ENCODE measurements around the gene KRT86. TPM values are rescaled to one million over a fixed set of nuclear protein-coding genes. Genes with fewer than 3 reads are reported as not detected.
A peak's percentile ranks its signal among the peaks of the same experiment; 100 is the strongest.
"Not testable (repeated sequence)": the region's sequence is repeated elsewhere in the genome, so short reads cannot be mapped to it uniquely, and the experiment has no call there.

Gene KRT86
- total RNA-seq, 5 donors from 2014 or later (not counting 1 experiment from before 2014, with no cell fraction given) = 0.35 TPM; not detected in 4

DNA sequence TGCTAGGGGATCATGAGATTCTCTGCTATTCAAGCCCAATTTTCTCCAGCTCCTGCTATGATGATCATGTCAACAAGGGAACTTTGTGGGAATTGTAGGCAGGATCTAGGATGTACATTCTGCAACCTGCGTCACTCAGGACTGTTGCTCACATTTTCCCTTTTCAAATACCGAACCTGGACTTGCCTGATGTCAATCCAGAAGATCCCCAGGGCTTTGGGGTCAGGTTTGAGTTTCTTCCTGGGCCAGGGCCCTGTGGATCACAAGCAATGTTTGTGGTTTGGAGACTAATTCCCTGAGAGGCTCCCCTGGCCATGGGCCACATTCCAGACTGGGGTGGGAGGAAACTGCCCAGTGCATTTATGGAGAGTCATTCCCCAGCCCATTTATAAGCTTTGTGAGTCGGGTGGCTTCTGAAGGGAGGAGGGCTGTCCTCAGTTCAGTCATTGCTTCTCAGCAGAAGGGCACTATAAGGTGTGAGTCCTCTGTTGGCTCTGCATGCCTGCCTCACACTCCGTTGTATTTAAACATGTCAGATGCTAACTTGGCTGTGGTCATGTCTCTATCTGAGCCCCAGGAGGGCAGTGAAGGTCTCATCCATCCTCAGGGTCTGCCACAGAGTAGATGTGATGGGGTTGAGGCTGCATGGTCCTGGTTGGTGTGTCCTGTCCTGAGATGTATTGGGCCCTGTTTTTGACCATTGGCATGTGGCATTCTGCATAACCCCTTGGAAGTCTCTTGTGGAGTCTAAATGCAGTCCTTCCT is 6.5 kb downstream of the KRT86 start:
- Histone ChIP-seq H3K36me3 (ENCODE audit: control insufficient read depth in 2 of 2, extremely low read depth in 1 of 2, insufficient read depth in 1 of 2, low read length in 1 of 2) (no peaks in the 10 kb centered on the region), H3K4me1 (ENCODE audit: control insufficient read depth in 1 of 2, extremely low read depth in 1 of 2, insufficient read depth in 2 of 2, low read length in 2 of 2) (peaks cover 0 to 9% of the 10 kb centered on the region in 2 experiments), H3K27me3 (replicated peaks in 1 of 2; ENCODE audit: control insufficient read depth in 2 of 2, extremely low read depth in 1 of 2, insufficient read depth in 2 of 2, low read length in 1 of 2) (peaks cover 0 to 31% of the 10 kb centered on the region in 2 experiments), H3K9me3 (no peaks in the 10 kb centered on the region), H3K27ac (ENCODE audit: low read length) (no peak overlapping the region), H3K4me3 (ENCODE audit: control insufficient read depth in 1 of 2, extremely low read depth in 1 of 2, low read length in 1 of 2) (no peak overlapping the region)
- WGBS (ENCODE audit: insufficient coverage) = 78% methylated on average over 3 of the region's 4 CpGs
- Mint-ChIP-seq H3K27me3 (peaks cover 20 to 39% of the 10 kb centered on the region in 2 donors), H3K27ac (no peak overlapping the region), H3K36me3 (no peaks in the 10 kb centered on the region), H3K9me3 (no peaks in the 10 kb centered on the region), H3K4me1 (peaks cover 5 to 10% (median 7%) of the 10 kb centered on the region in 3 donors), H3K4me3 (no peak overlapping the region)
- no peak for ATAC-seq (replicated peaks in 1 of 4)
- DNase-seq = no peak
- POLR2A ChIA-PET = no interaction called here
- CTCF ChIA-PET = interaction anchor here in 1 of 2 donors (0.6 kb wide), 1 partner anchor 1637 kb away, joined by 4 read pairs; no protein-coding TSS in a partner anchor

DNA sequence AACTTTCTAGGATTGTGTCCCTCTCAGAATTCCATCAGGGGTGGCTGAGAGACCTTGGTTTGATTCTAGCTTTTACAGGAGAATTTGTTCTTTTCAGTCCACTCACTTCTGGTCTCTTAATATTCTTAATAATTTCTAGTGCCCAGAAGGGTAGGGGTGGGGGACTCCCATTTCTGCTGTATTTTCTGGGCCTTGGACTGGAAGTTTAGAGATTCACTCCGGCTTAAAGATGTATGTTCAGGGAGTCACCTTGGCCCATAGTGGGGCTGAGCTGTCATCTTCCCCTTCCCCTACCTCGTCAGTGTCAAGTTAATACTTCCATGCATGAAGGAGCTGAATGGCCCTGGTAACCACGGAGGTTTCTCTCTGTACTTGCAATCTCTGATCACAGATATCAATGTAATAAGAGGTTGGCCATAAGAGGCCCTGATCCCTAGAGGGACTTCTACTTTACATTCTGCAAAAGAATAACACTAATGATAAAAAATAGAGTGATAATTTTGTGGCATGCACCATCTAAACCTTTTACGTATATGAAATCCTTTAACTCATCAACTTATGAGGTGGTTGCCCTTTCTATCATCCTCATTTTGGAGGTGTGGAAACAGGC is 10.2 kb downstream of the KRT86 start:
- H3K4me3 ChIP-seq (ENCODE audit: control insufficient read depth in 1 of 2, extremely low read depth in 1 of 2, low read length in 1 of 2) = no peak overlapping the region
- Mint-ChIP-seq H3K4me3 (no peak overlapping the region), H3K4me1 (peaks cover 0 to 13% (median 7%) of the 10 kb centered on the region in 3 donors), H3K36me3 (no peaks in the 10 kb centered on the region), H3K27ac (no peak overlapping the region), H3K9me3 (no peaks in the 10 kb centered on the region), H3K27me3 (peaks cover 5 to 13% of the 10 kb centered on the region in 2 donors)
- no peak overlapping the region for H3K27ac ChIP-seq (ENCODE audit: low read length)
- peak in 1 of 35 experiments; percentile 4 for DNase-seq
- no peak for ATAC-seq (replicated peaks in 1 of 4)
- H3K4me1 ChIP-seq (ENCODE audit: control insufficient read depth in 1 of 2, extremely low read depth in 1 of 2, insufficient read depth in 2 of 2, low read length in 2 of 2) = peaks cover 0 to 2% of the 10 kb centered on the region in 2 experiments
- CTCF ChIA-PET = interaction anchor here in 1 of 2 donors (0.6 kb wide), 1 partner anchor 278 kb away, joined by 4 read pairs; no protein-coding TSS in a partner anchor
- H3K36me3 ChIP-seq (ENCODE audit: control insufficient read depth in 2 of 2, extremely low read depth in 1 of 2, insufficient read depth in 1 of 2, low read length in 1 of 2) = no peaks in the 10 kb centered on the region
- peaks cover 0 to 19% of the 10 kb centered on the region in 2 experiments for H3K27me3 ChIP-seq (replicated peaks in 1 of 2; ENCODE audit: control insufficient read depth in 2 of 2, extremely low read depth in 1 of 2, insufficient read depth in 2 of 2, low read length in 1 of 2)
- H3K9me3 ChIP-seq = no peaks in the 10 kb centered on the region
- no CpG with 5 or more reads among the region's 4 CpGs for WGBS (ENCODE audit: insufficient coverage)
- POLR2A ChIA-PET = interaction anchor here in 1 of 2 donors (0.6 kb wide), 1 partner anchor 667 kb away, joined by 3 read pairs; no protein-coding TSS in a partner anchor

DNA sequence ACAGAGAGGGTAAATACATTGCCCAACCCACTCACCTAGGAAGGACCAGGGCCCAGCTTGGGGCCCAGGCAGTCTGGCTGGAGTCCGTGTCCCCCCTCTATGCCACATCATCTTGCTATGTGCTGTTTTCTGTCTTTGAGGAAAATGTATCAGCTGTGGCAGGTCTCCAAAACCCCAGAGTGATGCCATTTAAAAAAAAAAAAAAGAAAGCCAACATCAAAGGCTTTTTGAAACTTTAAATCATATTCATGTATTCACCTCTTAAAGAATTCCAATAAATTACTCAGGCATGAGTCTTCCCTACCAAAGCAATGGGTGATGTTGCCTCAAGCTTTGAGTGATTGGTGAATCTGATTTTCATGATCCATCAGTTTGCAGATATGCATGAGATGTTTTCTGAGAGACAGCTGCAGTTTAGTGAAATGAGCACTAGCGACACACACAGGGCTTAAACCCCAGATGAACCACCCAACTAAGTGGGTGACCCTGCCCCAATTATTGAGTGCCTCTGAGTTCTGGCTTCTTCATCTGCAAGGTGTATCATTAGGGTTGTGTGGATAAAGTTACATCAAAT is 10.8 kb downstream of the KRT86 start:
- H3K27me3 ChIP-seq (replicated peaks in 1 of 2; ENCODE audit: control insufficient read depth in 2 of 2, extremely low read depth in 1 of 2, insufficient read depth in 2 of 2, low read length in 1 of 2) = peaks cover 0 to 15% of the 10 kb centered on the region in 2 experiments
- no peak overlapping the region for H3K4me3 ChIP-seq (ENCODE audit: control insufficient read depth in 1 of 2, extremely low read depth in 1 of 2, low read length in 1 of 2)
- WGBS (ENCODE audit: insufficient coverage) = no CpG with 5 or more reads among the region's 2 CpGs
- no peaks in the 10 kb centered on the region for H3K9me3 ChIP-seq
- H3K9me3 Mint-ChIP-seq = no peaks in the 10 kb centered on the region
- H3K4me1 ChIP-seq (ENCODE audit: control insufficient read depth in 1 of 2, extremely low read depth in 1 of 2, insufficient read depth in 2 of 2, low read length in 2 of 2) = peaks cover 0 to 2% of the 10 kb centered on the region in 2 experiments
- no peak overlapping the region for H3K27ac Mint-ChIP-seq
- no peak overlapping the region for H3K27ac ChIP-seq (ENCODE audit: low read length)
- ChIA-PET POLR2A (no interaction called here), CTCF (no interaction called here)
- ATAC-seq (replicated peaks in 1 of 4) = no peak
- H3K4me3 Mint-ChIP-seq = no peak overlapping the region
- no peak for DNase-seq
- no peaks in the 10 kb centered on the region for H3K36me3 Mint-ChIP-seq
- H3K4me1 Mint-ChIP-seq = peaks cover 0 to 13% (median 7%) of the 10 kb centered on the region in 3 donors
- H3K27me3 Mint-ChIP-seq = peaks cover 0 to 8% of the 10 kb centered on the region in 2 donors
- H3K36me3 ChIP-seq (ENCODE audit: control insufficient read depth in 2 of 2, extremely low read depth in 1 of 2, insufficient read depth in 1 of 2, low read length in 1 of 2) = no peaks in the 10 kb centered on the region

DNA sequence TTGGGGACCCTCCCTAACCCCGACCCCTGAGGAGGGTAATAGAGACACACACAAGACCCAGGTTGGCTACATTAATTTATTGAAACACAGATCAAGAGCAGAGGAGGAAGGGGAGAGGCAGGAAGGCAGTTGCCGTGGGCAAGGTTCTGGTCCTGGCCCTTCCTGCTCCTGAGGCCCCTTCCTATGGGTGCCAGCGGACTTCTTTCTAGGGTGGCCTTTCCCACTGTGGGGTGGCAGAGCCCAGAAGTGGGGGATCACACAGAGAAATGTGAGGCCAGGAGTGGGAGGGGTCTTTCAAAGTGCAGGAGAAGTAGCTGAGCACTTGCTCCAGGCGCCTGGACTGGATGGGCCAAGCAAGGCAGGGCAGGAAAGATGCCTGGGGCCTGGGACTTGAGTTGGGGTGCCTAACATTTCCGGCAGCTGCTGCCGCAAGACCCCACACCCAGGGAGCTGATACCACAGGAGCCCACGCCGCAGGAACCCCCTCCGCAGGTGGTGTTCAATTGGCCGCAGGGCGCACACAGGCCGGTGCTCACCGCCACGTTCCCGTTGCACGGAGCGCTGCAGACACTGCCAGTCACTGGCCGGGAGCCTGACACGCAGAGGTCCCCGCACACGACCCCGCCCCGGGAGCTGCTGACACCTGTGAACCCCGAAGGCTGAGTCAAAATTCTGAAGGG is 11.5 kb downstream of the KRT86 start:
- no peak for ATAC-seq (replicated peaks in 1 of 4)
- CTCF ChIA-PET = interaction anchor here in 1 of 2 donors (1.0 kb wide), 1 partner anchor 8 kb away, joined by 4 read pairs; no protein-coding TSS in a partner anchor
- Mint-ChIP-seq H3K9me3 (no peaks in the 10 kb centered on the region), H3K4me3 (no peak overlapping the region), H3K27ac (no peak overlapping the region), H3K27me3 (peaks cover 0 to 8% of the 10 kb centered on the region in 2 donors), H3K36me3 (no peaks in the 10 kb centered on the region), H3K4me1 (peaks cover 0 to 13% (median 7%) of the 10 kb centered on the region in 3 donors)
- peaks cover 0 to 2% of the 10 kb centered on the region in 2 experiments for H3K4me1 ChIP-seq (ENCODE audit: control insufficient read depth in 1 of 2, extremely low read depth in 1 of 2, insufficient read depth in 2 of 2, low read length in 2 of 2)
- H3K9me3 ChIP-seq = no peaks in the 10 kb centered on the region
- DNase-seq = peak in 1 of 35 experiments; percentile 21
- H3K27ac ChIP-seq (ENCODE audit: low read length) = no peak overlapping the region
- 94% methylated on average over 23 of the region's 24 CpGs for WGBS (ENCODE audit: insufficient coverage)
- no peak overlapping the region for H3K4me3 ChIP-seq (ENCODE audit: control insufficient read depth in 1 of 2, extremely low read depth in 1 of 2, low read length in 1 of 2)
- H3K36me3 ChIP-seq (ENCODE audit: control insufficient read depth in 2 of 2, extremely low read depth in 1 of 2, insufficient read depth in 1 of 2, low read length in 1 of 2) = no peaks in the 10 kb centered on the region
- peaks cover 0 to 13% of the 10 kb centered on the region in 2 experiments for H3K27me3 ChIP-seq (replicated peaks in 1 of 2; ENCODE audit: control insufficient read depth in 2 of 2, extremely low read depth in 1 of 2, insufficient read depth in 2 of 2, low read length in 1 of 2)
- POLR2A ChIA-PET = no interaction called here

- H3K27ac Mint-ChIP-seq; H3K4me3 Mint-ChIP-seq; H3K4me1 ChIP-seq (ENCODE audit: control insufficient read depth in 1 of 2, extremely low read depth in 1 of 2, insufficient read depth in 2 of 2, low read length in 2 of 2); POLR2A ChIA-PET; H3K4me3 ChIP-seq (ENCODE audit: control insufficient read depth in 1 of 2, extremely low read depth in 1 of 2, low read length in 1 of 2); H3K36me3 Mint-ChIP-seq; H3K36me3 ChIP-seq (ENCODE audit: control insufficient read depth in 2 of 2, extremely low read depth in 1 of 2, insufficient read depth in 1 of 2, low read length in 1 of 2); H3K27ac ChIP-seq (ENCODE audit: low read length); H3K9me3 ChIP-seq; H3K9me3 Mint-ChIP-seq; ATAC-seq (replicated peaks in 1 of 4): not testable (repeated sequence)
- peak in 1 of 35 experiments; percentile 14 for DNase-seq
- peaks cover 0 to 17% of the 10 kb centered on the region in 2 experiments for H3K27me3 ChIP-seq (replicated peaks in 1 of 2; ENCODE audit: control insufficient read depth in 2 of 2, extremely low read depth in 1 of 2, insufficient read depth in 2 of 2, low read length in 1 of 2)
- 96% methylated on average over 3 of the region's 21 CpGs for WGBS (ENCODE audit: insufficient coverage)
- H3K27me3 Mint-ChIP-seq = peaks cover 3 to 11% of the 10 kb centered on the region in 2 donors
- CTCF ChIA-PET = interaction anchor here in 1 of 2 donors (0.5 to 1.0 kb wide), 2 partner anchors 9 to 40 kb away, joined by 4 to 5 read pairs; no protein-coding TSS in a partner anchor
- peaks cover 0 to 13% (median 7%) of the 10 kb centered on the region in 3 donors for H3K4me1 Mint-ChIP-seq
Measured at GRCh38 chr12:52286857-52287785, 12.7 kb downstream of the KRT86 start.
